NCI-H748 treated with DMSO at 0.1 percent for 48 hours (cell line): ENCODE results near the gene NR3C2.

Experiments used
- DNase-seq: peaks from one replicate; lab custom pipeline; 2025; lab: John Stamatoyannopoulos, UW

The NR3C2 gene

GRCh38 chr4:148310756-148311155, 131.5 kb downstream of the NR3C2 start:
- DNase-seq, result no peak

- no peak for DNase-seq
Observed at GRCh38 chr4:148305751-148306150, 136.5 kb downstream of the NR3C2 start.

DNA sequence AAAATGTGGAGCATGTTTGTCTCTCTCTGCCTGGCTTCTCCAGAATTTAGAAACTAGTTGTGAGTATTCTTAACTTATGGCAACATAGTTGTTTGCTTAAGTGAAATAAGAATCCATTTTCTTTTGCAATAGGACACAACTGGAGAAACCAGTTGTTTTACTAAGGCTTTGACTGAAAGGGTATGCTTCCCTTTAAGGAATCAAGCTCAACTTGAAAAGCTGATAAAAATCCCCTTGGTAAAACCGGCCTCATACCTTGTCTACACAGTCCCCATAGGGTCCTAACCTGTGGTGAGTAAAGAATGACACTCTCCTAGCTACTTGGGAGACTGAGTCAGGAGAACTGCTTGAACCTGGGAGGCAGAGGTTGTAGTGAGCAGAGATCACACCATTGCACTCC, 139.8 kb downstream of the NR3C2 start:
- no peak for DNase-seq

DNA sequence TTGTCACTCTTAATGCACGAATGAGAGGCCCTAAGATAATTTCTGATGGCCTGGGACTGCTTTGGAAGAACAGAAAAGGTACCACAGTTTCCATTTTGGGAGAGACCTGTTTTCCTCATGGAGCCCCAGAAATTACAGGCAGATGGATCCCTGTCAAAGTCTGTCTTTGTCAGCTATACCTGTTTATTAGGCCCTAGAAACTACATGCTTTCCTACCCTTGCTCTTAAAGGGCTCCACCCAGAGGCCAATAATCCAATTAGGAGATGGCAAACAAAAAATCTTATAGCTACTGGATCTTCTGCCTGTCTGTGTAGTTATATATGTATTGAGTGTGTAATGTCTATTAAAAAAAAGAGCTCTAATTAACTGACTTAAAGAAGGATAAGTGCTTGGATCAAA, 141.3 kb downstream of the NR3C2 start:
- DNase-seq, result no peak

DNA sequence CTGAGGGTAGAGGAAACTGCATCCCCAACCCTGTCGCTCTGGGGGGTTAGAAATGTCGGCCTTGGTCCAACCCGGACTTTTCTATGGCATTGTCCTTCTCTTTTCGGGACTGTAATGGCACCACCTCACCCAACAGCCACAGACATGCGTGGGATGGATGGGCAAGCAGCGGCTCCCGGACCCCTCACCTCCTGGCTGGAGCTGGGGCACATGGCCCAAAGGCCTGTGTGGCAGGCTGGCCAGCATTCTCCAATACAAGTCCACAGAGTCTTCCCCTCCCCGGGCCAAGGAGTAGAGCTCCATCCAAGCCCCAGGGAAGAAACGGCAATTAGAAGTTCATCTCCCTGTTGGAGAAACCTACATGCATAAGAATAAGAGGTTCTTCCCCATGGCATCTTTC, 142.9 kb downstream of the NR3C2 start:
- no peak for DNase-seq

DNA sequence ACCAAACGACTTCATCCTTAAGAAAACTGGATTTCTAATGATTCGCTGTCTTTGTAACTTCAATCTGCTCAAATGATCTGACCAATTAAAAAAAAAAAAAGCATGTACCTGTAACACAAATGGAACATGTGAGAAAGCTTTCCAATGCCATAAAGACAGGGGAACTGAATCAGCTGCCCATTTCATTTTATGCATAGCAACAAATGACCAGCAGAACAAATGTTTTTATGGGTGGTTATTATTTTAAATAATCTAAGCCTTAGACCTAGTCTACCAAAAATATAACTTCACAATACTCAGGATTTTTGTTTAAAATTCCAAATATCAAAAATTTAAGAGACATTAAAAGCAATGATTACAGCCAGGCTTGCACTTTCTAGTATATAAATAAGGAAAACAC, 145.7 kb downstream of the NR3C2 start:
- no peak for DNase-seq

- no peak for DNase-seq
Observed at GRCh38 chr4:148295642-148296041, 146.6 kb downstream of the NR3C2 start.

DNA sequence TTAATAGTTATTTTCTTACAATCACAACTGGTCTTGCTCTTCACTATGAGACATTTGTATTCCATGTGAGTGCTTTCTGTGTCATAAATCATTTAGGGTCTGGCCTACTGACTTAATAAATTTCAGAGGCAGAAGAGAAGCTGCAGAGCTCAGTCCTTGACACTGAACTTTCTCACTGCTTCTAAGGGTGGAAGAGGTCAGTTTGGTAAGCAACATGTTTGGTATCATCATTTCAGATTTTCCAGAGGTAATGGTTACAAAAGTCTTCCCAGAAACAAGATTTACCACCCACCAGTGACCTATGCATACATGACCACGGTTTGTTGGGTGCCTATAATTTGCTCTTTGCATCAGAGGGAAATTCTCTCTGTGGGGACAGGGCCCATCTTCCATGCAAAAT, 148.6 kb downstream of the NR3C2 start:
- no peak for DNase-seq

- DNase-seq, result no peak
Observed at GRCh38 chr4:148292686-148293085, 149.5 kb downstream of the NR3C2 start.

DNA sequence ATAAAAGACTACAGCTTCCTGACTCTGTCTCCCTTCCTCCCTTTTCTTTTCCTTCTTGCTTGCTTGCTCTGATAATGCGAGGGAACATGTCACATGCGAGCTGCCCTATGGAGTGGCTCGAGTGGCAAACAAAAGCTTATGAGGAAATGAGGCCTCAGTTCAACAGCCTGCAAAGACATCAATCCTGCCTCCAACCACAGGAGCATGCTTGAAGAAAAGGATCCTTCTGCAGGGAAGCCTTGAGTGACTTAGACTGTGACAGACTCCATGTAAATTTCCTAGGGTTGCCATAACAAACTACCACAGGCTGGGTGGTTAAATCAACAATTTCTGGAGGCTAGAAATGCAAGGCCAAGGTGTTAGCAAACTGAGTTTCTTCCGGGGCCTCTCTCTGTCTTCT, 152.5 kb downstream of the NR3C2 start:
- no peak for DNase-seq

GRCh38 chr4:148288448-148288847, 153.8 kb downstream of the NR3C2 start:
- no peak for DNase-seq

DNA sequence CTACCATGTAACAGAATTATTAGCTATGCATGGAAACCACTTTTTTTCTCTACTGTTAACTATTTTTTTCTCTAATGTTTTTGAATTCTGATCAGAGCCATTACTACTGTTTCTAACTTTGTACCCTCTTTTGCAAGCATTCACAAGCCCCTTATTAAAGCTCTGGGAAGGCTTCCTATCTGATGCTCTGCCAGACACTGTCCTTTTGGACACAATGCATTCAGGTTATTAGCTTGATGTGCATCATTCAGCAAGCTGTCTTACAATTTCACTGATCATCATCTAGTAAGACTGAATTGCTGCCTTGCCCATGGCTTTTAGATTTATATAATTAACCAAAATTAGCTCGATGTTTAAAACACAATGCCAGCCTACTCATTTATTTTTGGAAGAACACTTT, 155.1 kb downstream of the NR3C2 start:
- DNase-seq, result no peak

- DNase-seq, result no peak
Observed at GRCh38 chr4:148286012-148286411, 156.2 kb downstream of the NR3C2 start.

DNA sequence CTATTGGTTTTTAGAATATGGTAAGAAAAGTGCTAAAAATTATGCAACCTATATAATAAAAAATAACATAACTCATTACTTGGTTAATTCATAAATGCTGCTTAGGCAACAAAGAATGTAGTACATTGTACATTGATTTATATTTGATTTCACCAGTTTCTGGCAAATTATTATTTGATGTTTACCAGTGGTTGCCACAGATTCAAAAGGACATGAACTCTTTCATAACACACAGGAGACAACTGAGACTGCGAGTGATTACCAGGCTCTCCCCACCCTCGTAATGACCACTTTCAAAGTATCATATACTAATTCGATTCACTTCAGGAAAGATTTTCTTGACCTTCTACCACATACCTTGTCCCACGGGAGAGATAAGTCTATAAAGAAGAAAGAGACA, 158.5 kb downstream of the NR3C2 start:
- DNase-seq, result no peak

- no peak for DNase-seq
Observed at GRCh38 chr4:148278310-148278709, 163.9 kb downstream of the NR3C2 start.

- DNase-seq, result no peak
Observed at GRCh38 chr4:148275266-148275665, 166.9 kb downstream of the NR3C2 start.

DNA sequence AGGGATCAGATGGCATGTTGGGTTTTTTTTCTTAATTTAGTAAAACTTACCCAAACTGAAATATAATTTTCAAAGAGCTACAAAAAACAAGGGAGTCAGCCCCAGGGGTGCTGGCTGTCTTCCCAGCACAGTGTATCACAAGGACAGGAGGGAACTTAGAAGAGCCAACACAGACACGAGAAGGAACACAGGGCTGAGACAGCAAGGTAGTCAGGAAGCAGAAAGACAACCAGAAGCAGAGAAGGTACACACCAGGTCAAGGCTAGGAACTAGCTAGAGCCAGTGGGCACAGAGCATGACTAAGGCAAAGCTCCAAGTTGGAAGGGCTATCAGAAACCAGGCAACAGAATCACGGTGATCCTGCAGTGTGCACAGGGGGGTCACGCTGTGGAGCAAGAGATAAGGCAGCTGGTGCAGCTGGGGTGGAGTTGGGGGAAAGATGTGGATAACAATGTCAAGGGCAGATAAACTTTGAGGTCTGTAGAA, 168.7 kb downstream of the NR3C2 start:
- no peak for DNase-seq

GRCh38 chr4:148271166-148271565, 171.0 kb downstream of the NR3C2 start:
- DNase-seq, result no peak

DNA sequence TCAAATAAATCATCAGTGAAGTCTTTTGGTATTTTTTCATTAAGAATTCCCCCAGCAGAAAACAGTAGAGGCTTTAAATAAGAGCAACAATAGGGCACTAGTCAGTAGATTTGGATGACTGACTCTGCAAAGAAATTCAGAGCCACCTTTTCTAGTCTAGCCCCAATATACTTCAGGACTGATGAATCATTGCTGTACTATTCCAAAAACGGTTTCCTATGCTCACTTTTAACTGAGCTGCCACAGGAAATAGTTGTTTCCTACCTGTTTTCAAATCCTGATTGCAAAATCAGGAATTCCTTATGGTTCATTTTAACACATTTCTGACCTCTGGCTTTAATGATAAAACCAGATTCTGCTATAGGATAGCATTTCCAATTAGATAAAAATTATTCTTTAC, 171.6 kb downstream of the NR3C2 start:
- no peak for DNase-seq

DNA sequence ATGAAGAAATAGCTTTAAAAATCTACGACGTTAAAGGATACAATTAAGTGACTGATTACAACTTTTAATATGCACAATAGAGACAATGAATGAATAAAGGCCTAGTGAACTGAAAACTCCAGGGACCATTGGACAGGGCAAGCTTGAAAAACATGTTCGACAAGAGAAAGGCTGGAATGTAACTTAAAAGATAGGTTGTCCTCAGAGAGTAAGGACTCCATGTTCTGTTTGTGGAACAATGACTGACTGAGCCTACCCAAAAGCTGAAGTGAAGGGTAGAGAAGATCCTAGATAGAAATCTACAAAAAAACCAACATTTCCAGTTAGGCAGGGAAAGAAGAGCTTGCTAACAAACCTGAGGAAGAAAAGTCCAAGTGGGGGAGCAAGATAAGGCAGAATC, 173.4 kb downstream of the NR3C2 start:
- no peak for DNase-seq

- no peak for DNase-seq
Observed at GRCh38 chr4:148266921-148267320, 175.3 kb downstream of the NR3C2 start.

GRCh38 chr4:148266240-148266639, 176.0 kb downstream of the NR3C2 start:
- no peak for DNase-seq

- DNase-seq, result no peak
Observed at GRCh38 chr4:148265627-148266026, 176.6 kb downstream of the NR3C2 start.

DNA sequence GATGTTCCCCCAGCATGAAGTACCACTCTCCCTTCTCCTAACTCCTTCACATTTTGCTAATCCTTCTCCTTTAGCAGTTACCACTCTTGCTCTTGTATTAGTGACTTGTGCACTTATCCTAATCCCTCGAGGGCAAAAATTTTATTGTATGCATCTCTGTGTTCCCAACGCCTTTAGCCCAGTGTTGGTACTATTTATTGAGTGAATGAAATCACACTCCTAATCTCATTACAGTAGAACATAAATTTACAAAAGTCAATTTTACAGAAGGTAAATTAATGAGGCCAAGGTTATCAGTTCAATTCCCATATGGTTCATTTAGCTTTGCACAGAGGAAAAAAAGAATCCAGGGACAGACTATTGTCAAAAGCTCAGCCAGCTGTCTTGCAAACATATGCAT, 178.4 kb downstream of the NR3C2 start:
- DNase-seq, result no peak

- no peak for DNase-seq
Observed at GRCh38 chr4:148263127-148263526, 179.1 kb downstream of the NR3C2 start.
